HUES48 (cell line): ENCODE results near the gene NOC2L.
"Not testable (repeated sequence)": the region's sequence is repeated elsewhere in the genome, so short reads cannot be mapped to it uniquely, and the experiment has no call there.

ENCODE experiments used
- H3K27ac ChIP-seq: one replicate; pipeline ENCODE4 v1.7.0; 2013; ENCODE audit warnings: low read depth, low read length, inconsistent platforms
- H3K27me3 ChIP-seq: 2 replicates; pipeline ENCODE4 v1.6.1; 2013; ENCODE audit warnings: mild to moderate bottlenecking, low read length; ENCODE audit not compliant: control insufficient read depth, insufficient read depth
- H3K36me3 ChIP-seq: 2 replicates; pipeline ENCODE4 v1.6.1; 2013; ENCODE audit warnings: low read length; ENCODE audit not compliant: control insufficient read depth, insufficient read depth
- H3K4me1 ChIP-seq: 2 replicates; pipeline ENCODE4 v1.6.1; 2013; ENCODE audit warnings: mild to moderate bottlenecking, low read length; ENCODE audit not compliant: control insufficient read depth, insufficient read depth
- H3K4me3 ChIP-seq: 2 replicates; pipeline ENCODE4 v1.5.1; 2013; ENCODE audit warnings: mild to moderate bottlenecking, low read depth, low read length
- H3K9ac ChIP-seq: 2 replicates; pipeline ENCODE4 v1.6.1; 2013; ENCODE audit warnings: mild to moderate bottlenecking, low read depth, low read length, moderate library complexity
- H3K9me3 ChIP-seq: 2 replicates; pipeline ENCODE4 v1.6.1; 2013; ENCODE audit warnings: low read length; ENCODE audit not compliant: control insufficient read depth, insufficient read depth

NOC2L gene

DNA sequence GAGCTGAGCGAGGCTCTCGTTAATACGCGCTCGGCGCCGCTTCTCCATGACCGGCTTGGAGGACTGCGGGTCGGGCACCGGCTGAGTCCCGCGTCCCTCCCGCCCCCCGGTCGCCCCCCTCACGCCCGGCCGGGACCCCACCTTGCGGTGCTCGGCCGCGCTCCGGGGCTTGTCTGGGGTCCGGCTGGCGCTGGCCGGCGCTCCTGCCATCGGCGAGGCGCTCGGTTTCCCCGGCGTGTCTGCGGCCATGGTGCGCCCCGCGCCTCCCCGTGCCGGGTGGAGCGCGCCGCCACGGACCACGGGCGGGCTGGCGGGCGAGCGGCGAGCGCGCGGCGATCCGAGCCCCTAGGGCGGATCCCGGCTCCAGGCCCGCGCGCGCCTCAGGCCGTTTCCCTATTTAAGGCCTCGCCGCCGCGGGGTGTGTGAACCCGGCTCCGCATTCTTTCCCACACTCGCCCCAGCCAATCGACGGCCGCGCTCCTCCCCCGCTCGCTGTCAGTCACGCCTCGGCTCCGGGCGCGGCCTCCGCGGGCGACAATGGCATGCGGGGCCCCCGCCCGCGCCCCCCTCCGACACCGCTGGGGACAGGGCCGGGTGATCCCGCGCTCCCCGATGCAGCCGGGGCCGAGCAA lies 40.8 kb upstream of the NOC2L start, which contains the start of gene HES4:
Gene HES4 (minus strand): TSS at position 373 of the 632 bp plus-strand sequence. CDS start 124 bp downstream, at position 249.
- H3K27me3 ChIP-seq: peaks cover 90% of the 10 kb centered on the region
- peak within 1 kb of the TSS; percentile 65; the same call in 1 of the 2 replicates for H3K9ac ChIP-seq
- H3K4me1 ChIP-seq: no peaks in the 10 kb centered on the region; the same call in 1 of the 2 replicates
- peak within 1 kb of the TSS; percentile 61 for H3K4me3 ChIP-seq
- peak within 1 kb of the TSS; percentile 75 for H3K27ac ChIP-seq
- no peaks in the 10 kb centered on the region for H3K36me3 ChIP-seq
- H3K9me3 ChIP-seq: no peaks in the 10 kb centered on the region

DNA sequence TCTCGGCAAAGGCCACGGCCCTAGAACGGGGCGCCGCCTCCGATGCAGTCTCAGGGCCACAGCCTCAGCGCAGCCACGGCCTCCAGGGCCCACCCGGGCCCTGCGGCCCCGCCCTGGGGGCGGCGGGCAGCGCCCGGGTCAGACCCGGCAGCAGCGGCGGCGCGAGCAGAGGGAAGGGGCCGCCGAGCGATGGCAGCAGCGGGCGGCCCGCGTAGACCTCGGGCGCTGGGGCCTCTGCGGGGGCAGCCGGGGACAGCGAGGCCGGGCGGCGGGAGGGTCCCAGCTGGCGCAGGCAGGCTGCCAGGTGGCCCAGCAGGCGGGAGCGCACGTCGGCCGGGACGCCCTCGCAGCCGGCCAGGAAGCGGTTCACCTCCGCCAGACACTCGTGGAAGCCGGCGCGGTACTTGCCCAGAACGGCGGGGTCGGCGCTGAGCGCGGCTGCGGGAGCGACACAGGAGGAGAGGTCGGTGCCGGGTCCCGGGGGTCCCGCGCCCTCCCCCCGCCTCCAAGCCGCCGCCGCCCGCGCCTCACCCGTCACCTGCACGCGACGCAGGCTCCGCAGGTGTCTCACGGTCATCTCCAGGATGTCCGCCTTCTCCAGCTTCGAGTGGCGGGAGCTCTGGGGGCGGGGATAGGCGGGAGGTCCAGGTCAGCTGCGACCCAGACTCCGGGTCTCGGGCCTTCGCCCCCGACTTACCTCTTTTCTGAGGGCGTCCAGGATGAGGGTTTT lies 40.1 kb upstream of the NOC2L start:
- no peaks in the 10 kb centered on the region for H3K36me3 ChIP-seq
- no peak overlapping the region for H3K9ac ChIP-seq
- H3K9me3 ChIP-seq: no peaks in the 10 kb centered on the region
- peak overlapping the region; percentile 61; the same call in 1 of the 2 replicates for H3K4me3 ChIP-seq
- H3K27ac ChIP-seq: peak overlapping the region; percentile 51
- peaks cover 87% of the 10 kb centered on the region for H3K27me3 ChIP-seq
- H3K4me1 ChIP-seq: no peaks in the 10 kb centered on the region

DNA sequence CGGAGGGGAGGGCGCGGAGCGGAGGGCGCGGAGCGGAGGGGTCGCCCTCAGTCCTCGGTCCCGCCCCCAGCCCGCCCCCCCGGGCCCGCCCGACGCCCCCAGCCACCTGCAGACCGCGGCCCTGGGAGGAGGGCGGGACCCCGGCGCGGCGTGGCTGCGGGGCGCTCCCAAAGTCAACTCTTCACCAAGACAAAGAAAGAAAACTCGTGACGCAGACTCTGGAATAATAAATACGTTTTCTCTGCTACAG lies 39.6 kb upstream of the NOC2L start:
- H3K4me3 ChIP-seq: peak overlapping the region; percentile 61; the same call in 1 of the 2 replicates

DNA sequence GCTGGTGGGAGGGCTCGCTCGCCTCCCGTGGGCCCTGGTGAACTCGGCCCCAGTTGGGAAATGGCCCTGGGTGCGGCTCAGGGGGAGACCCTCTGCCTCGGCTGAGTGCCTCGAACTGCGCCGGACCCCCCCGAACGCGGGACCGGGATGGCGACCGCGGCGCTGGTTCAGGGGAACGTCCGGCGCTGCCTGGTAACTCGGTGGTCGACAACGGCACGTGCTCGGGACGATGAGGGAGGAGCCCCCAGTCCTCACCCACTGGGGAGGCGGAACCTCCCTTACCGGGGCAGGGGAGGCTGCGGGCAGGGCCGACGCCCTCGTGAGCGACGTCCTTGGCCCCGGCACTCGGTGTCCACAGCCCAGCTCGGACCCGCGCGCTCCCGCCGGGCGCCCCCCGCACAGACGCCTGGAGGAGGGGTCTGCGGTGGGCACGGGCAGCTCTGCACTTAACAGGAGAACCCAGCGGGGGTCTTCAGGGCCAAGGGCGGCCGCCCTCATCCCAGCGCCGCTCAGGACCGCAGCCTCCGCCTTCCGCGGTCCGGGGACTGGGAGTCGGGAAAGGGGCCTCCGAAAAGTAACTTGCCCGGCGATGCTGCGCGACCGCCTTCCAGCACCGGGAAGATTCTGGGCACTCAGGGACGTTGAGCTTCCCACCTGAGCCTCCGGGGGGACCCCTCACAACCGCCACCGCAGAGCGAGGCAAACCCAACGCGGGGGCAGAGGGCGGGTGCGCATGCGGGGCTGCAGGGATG lies 39.1 kb upstream of the NOC2L start:
- H3K9me3 ChIP-seq: no peaks in the 10 kb centered on the region
- H3K4me3 ChIP-seq: peak overlapping the region; percentile 40; the same call in 1 of the 2 replicates
- no peaks in the 10 kb centered on the region for H3K36me3 ChIP-seq
- H3K27ac ChIP-seq: no peak overlapping the region
- H3K4me1 ChIP-seq: no peaks in the 10 kb centered on the region
- peaks cover 84% of the 10 kb centered on the region for H3K27me3 ChIP-seq
- H3K9ac ChIP-seq: no peak overlapping the region

More for the DNA sequence above, 39.6 kb upstream of the NOC2L start:
- no peak overlapping the region for H3K9ac ChIP-seq
- H3K36me3 ChIP-seq: no peaks in the 10 kb centered on the region
- no peak overlapping the region for H3K27ac ChIP-seq
- no peaks in the 10 kb centered on the region for H3K9me3 ChIP-seq
- H3K4me1 ChIP-seq: no peaks in the 10 kb centered on the region
- peaks cover 86% of the 10 kb centered on the region for H3K27me3 ChIP-seq

DNA sequence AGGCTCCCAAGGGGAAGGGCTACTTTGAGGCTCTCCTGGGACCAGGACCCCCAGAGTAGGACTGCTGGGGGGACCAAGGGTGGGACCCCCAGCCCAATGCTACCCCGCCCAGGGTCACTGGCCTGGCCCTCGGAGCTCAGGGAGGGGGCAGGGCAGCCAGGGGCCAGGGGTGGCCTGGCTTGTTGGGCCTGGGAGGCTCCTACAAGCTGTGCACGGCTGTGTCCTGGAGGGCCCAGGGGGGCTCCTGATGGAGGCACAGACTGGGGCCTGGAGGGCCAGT lies 38.6 kb upstream of the NOC2L start:
- Histone ChIP-seq H3K27me3 (peaks cover 84% of the 10 kb centered on the region), H3K36me3 (no peaks in the 10 kb centered on the region), H3K9me3 (no peaks in the 10 kb centered on the region), H3K4me3 (no peak overlapping the region), H3K27ac (no peak overlapping the region), H3K4me1 (no peaks in the 10 kb centered on the region), H3K9ac (no peak overlapping the region)

DNA sequence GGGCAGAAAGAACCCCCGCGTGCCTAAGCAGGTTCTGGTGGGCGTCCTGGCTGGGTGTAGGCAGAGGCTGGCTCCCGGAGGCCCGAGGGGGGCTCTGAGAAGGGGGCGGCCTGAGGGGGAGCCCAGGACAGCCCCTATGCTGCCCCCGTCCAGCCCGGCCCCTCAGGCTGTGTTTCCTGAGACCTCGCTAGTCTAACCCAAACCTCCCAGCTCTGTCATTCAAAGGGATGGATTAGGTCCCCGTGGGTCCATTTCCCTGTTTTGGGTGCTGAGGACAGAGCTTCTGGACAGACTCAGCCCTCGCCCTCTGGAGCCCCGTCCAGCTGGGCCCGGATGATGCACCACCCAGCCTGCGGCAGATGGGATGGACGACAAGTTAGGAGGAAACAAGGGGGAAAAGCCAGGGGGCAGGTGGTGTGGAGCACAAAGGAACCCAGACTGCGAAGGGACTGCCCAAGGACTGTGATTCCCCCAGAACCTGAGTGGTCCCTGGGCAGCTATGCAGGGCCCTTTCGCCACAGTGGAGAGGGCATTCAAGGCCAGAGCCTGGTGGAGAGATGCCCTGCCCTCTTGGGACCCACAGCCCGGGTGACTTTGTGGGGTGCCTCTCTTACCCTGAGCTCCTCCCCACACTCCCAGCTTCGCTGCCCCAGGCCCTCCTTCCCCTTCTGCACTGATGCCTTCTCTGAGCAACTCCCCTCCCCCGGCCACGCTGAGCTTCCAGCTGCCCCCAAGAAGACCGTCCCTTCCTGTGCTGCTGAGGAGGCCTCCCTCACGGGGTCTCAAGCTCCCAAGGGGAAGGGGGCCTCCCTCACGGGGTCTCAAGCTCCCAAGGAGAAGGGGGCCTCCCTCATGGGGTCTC lies 38.0 kb upstream of the NOC2L start:
- Histone ChIP-seq H3K9me3 (no peaks in the 10 kb centered on the region), H3K27me3 (peaks cover 87% of the 10 kb centered on the region), H3K4me3 (no peak overlapping the region), H3K4me1 (no peaks in the 10 kb centered on the region), H3K9ac (no peak overlapping the region), H3K27ac (no peak overlapping the region), H3K36me3 (no peaks in the 10 kb centered on the region)

DNA sequence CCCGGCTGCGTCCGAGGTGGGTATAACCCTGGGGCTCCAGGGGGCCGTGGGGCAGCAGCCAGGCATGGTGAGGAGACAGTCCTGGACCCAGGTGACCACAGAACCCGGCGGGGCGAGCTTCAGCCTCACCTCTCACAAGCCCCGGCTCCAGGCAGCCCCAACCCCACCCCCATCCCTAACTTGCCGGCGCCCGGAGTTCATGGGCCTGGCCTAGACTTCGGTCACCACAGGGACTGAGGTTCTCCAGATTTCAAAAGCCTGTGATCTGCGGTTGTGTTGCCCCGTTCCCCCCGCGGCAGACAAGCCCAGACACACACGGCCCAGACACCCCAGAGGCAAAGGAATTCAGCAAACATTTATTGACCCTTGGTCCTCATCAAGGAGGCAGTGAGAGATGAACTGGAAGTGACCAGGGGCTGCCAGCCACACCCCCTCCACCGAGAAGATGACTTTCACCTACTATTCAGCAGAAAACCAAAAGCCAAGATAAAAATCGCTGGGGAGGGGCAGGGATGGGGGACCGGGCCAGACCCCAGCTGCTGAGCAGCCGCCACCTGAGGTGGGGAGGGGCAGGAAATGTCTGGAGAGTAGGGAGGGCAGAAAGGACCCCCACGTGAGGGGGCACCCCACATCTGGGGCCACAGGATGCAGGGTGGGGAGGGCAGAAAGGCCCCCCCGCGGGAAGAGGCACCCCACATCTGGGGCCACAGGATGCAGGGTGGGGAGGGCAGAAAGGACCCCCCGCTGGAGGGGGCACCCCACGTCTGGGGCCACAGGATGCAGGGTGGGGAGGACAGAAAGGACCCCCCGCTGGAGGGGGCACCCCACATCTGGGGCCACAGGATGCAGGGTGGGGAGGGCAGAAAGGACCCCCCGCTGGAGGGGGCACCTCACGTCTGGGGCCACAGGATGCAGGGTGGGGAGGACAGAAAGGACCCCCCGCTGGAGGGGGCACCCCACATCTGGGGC lies 36.9 kb upstream of the NOC2L start:
- no peak overlapping the region for H3K9ac ChIP-seq
- H3K4me1 ChIP-seq: no peaks in the 10 kb centered on the region
- H3K9me3 ChIP-seq: no peaks in the 10 kb centered on the region
- no peak overlapping the region for H3K27ac ChIP-seq
- H3K27me3 ChIP-seq: peaks cover 85% of the 10 kb centered on the region
- no peaks in the 10 kb centered on the region for H3K36me3 ChIP-seq
- no peak overlapping the region for H3K4me3 ChIP-seq

DNA sequence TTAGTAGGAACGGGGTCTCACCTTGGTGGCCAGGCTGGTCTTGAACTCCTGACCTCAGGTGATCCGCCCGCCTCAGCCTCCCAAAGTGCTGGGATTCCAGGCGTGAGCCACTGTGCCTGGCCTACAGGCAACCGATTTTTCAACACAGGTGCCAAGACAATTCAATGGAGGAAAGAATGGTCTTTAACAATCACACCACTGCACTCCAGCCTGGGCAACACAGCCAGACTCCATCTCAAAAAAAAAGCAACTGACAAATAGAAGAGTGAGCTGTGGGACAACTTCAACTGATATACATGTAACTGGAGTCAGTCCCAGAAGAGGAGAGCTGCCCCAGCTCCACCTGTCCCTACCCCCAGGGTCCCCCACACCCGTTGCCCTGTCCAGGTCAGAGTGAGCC lies 35.5 kb upstream of the NOC2L start:
- not testable (repeated sequence) for H3K4me1 ChIP-seq, H3K4me3 ChIP-seq, H3K9ac ChIP-seq, H3K9me3 ChIP-seq, H3K36me3 ChIP-seq, H3K27ac ChIP-seq
- H3K27me3 ChIP-seq: peaks cover 82% of the 10 kb centered on the region

DNA sequence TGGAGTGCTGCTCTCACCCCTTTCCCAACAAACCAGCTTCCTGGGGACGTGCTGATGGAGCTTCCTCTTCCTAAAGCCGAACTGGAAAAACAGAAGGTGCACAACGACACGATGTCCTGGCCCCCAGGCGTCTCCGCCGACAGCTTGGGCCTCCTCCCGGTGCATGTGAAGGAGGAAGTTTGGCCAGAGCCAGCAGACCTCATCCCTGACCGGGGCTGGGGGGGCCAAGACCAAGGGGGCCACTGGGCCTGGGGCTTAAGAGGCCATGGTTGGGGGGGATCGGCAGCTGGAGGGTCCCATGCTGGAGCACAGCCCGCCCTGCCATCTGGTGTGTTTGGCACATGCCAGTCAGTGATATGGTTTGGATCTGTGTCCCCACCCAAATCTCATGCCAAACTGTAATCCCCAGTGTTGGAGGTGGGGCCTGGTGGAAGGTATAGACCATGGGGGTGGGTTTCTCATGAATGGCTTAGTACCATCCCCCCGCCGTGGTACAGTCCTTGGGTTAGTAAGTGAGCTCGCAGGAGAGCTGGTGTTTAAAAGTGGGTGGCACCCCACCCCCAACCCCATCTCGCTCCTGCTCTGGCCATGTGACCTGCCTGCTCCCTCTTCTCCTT lies 34.4 kb upstream of the NOC2L start:
- Histone ChIP-seq H3K4me1 (no peaks in the 10 kb centered on the region), H3K36me3 (no peaks in the 10 kb centered on the region), H3K9me3 (no peaks in the 10 kb centered on the region), H3K4me3 (no peak overlapping the region), H3K27me3 (peaks cover 82% of the 10 kb centered on the region), H3K9ac (no peak overlapping the region), H3K27ac (no peak overlapping the region)

DNA sequence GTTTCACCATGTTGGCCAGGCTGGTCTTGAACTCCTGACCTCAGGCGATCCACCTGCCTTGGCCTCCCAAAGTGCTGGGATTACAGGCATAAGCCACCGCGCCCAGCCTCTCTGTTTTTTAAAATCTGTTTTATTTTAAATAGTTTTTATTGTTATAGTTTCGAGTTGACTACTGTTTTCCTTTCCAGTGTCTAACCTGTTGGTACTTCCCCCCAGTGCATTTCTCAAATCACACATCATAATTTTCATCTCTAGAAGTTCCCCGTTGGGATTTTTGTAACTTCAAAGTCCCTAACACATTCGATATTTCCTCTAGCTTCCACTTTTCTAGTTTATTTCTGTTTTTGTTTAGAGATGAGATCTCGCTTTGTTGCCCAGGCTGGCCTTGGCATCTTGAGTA lies 33.3 kb upstream of the NOC2L start:
- Histone ChIP-seq H3K9me3 (no peaks in the 10 kb centered on the region), H3K27me3 (peaks cover 72% of the 10 kb centered on the region), H3K4me3 (no peak overlapping the region), H3K9ac (no peak overlapping the region), H3K4me1 (no peaks in the 10 kb centered on the region), H3K27ac (no peak overlapping the region), H3K36me3 (no peaks in the 10 kb centered on the region)
